ENCODE data around the gene PLXNA1.

- no peak for TF ChIP-seq POLR2A (IDR thresholded peaks at IDR 0.05; ENCODE audit: low read depth, low read length)
- no peak for TF ChIP-seq TAF1 (IDR thresholded peaks at IDR 0.05; ENCODE audit: borderline replicate concordance, low read depth, low read length)
Measured at GRCh38 chr3:126945171-126945721, 37.7 kb upstream of the PLXNA1 start.
